Stimulated activated CD8-positive, alpha-beta memory T cell treated with anti-CD3 and anti-CD28 coated beads, Interleukin-12 subunit alpha, Interleukin-12 subunit beta, amount 100 ng/mL, for 4 hours (primary cell): ENCODE data around the gene CCDC167.

Source experiments
- DNase-seq: peaks from one replicate; pipeline ENCODE4 v3.0.0-alpha.2; 2020; ENCODE audit warnings: low read depth

Gene CCDC167

GRCh38 chr6:37489697-37490336 is 9.9 kb downstream of the CCDC167 start:
- DNase-seq: no peak

DNA sequence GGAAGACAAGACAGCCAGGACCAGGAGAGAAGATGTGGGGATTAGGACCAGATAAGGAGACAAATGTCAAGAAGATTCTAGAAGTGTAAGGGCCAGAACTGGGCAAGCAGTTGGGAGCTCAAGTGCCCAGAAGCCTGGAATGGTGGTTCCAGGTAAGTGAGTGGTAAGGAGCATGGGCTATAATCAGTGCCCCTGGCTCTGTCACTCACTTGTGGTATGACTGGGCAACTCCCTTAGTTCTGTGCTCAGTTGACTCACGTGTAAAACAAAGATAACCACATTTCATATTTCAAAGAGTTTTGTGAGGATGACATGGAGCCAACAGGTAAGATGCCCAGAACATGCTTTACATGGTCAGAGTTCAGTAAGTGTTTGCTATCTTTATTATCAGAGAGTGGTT is 11.2 kb downstream of the CCDC167 start:
- DNase-seq: no peak

DNA sequence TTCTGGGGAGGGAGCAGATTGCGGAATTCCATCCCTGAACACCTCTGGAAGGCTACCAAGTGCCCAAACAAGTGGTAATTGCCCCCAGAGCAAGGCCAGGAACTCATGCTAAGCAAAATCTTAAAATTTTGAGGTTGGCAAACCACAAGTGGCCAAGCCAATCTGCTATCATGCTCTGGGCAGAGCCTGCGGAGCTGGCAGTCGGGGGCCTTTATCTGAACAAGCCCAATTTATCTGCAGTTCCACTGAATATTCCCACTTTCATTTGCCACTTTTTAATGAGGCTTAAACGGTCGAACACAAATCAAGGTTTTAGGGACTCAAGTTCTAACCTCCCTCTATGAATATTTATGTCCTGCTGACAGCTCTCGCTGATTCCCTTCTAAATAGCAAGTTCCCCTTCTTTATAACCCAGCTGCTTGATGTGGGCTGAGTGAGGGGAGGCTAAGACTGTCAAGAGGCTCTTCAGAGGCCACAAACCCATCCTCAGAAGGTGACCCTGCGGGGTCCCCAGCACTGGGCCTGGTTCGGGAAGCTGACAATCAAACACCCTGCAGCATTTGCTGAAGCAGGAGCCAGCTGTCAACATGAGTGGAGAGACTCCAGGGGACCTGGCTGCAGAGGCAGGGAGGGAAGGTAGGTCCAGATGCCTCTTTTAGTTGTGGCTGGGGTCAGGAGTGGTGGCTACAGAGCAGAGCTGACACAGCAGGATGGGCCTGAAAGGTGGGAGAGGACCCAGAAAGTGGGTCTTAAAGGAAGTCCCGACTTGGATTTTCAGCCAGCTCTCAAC is 11.9 kb downstream of the CCDC167 start:
- no peak for DNase-seq

- no peak for DNase-seq
Observed at GRCh38 chr6:37486121-37486839, 13.4 kb downstream of the CCDC167 start.

- DNase-seq: no peak
Observed at GRCh38 chr6:37485291-37485702, 14.4 kb downstream of the CCDC167 start.

- DNase-seq: no peak
Observed at GRCh38 chr6:37484786-37485170, 14.9 kb downstream of the CCDC167 start.

DNA sequence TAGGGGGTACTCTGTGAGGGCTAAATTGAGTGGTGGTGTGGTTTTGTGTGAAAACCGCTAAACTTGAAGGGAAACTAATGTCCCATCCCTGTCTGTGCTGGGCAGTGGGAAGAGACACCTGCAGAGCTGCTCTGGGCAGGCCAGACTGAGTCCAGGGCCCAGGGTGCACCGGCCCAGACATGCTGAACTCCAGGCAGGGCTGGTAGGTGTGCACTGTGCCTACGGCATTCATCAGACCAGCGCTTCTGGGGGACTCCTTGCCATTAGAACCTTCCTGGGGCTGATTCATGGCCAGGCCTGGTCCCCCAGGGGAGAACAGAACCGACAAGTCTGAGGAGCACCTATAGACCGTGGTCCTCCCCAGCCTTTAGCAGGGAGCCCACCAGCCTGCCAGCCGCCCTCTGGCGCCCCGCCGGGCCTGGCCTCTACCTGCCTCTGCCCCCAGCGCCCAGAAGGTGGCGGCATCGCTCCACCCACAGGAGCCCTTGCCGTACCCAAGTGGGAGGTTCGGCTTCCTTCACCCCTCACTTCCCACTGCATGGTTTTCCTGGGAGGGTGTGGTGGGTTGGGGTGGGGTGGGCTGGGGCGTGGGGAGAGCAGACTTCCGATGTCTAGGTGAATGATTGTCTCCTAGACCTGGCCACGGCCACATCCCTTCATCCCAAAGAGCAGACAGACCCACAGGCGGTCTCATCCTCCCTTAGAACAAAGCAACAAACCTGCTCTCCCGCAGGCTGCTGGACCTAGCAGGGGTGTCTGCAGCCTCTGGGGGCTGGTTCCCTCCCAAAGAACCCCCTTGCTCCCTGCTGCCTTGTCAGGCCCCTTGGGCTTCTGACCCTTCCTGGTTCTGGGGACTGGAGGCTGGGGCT is 15.5 kb downstream of the CCDC167 start:
- peak; percentile 63 for DNase-seq

DNA sequence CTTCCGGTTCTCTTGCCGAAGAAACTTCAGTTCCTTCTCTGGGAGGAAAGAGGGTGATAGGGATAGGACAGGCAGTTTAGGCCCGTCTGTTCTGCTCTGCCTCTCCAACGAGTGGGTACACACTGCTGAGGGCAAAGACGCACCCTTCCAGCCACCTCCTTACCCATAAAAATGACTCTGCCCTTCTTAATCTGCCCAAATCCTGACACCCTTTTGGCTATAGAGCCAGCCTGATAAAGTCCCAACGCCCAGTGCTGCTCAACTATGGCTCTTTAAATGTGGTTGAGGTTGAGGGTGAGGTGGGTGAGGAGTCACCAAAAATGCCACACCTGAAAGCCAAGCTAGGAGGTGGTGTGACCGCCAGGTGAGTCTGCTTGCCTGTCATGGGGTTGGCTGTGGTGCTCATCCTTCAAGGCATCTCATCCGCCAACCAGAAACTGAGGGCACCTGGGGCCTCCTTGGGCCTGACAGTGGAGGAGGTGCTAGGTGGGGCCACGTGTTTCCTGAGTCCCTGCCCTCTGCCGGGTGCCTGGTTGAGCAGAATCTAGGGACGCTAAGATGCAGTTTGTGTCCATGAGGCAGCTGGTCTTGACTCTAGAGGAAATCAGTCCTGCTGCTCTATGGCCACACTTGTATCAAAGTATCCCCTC is 16.3 kb downstream of the CCDC167 start:
- no peak for DNase-seq

GRCh38 chr6:37482606-37483251 is 17.0 kb downstream of the CCDC167 start:
- no peak for DNase-seq

DNA sequence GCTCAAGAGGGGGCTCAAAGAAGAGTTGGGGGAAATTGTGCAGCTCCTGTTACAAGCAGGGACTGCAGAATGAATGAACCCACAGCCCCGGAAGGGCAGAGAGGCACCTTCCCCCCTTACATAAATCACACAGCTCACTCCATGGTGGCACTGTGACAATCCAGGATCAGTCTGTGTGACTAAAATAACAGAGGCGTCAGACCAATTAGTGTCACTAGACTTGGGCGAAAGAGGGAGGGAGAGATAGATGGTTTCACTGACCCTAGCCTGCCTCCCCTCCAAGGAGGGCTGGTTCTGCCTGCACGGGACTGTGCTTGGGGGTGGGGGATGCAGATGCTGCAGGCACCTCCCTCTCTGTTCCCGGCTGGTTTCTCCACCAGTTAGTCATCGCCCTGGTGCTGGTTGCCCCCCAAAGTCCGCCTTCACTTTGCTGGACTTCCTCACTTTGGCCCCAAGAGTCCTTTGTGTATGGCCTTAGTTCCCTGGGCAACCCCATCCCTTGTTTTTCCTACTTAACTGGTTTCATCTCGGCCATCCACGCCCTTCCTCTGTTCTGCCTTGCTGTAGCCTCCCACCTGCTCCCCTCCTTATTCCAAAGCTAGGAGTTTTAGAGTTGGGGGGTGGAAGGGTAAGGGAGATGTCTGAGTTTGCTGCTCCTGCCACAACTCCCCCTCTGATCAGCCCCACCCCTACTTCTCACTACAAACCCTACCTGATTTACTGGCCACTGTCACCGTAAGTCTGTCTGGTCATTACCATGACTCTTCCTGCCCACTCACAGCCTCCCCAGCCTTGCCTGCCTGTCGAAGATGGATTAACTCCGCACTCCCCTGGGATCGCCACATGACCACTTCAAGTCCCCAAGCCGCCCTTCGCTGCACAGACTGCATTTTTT is 17.7 kb downstream of the CCDC167 start:
- no peak for DNase-seq

DNA sequence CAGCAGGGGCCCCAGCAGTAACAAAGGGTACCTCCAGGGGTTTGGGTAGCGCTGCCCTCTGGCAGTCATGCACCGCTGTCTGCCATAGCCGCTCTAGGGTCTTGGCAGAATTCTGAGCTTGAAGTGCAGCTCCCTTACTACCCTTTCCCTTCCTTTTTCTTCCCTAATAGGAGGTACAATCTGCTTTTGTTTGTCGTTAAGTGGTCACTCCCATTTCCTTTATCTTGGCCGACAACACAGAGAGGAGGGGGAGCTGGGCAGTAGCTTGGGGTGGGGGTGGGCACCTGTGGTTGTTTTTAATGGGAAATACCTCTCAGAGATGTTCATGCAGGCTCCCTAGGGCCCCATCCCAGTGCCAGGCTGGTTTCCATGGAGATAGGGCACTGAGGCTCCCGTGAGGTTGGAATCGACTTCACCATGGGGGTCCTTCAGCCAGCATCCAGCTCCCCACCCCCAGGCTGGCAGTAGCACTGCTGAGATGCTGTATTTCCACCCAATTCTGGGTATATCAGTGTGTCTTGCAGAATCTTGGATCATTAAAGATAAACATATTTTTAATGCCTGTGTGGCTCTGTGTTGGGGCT is 18.6 kb downstream of the CCDC167 start:
- DNase-seq: no peak

- no peak for DNase-seq
Observed at GRCh38 chr6:37480118-37480736, 19.5 kb downstream of the CCDC167 start.

DNA sequence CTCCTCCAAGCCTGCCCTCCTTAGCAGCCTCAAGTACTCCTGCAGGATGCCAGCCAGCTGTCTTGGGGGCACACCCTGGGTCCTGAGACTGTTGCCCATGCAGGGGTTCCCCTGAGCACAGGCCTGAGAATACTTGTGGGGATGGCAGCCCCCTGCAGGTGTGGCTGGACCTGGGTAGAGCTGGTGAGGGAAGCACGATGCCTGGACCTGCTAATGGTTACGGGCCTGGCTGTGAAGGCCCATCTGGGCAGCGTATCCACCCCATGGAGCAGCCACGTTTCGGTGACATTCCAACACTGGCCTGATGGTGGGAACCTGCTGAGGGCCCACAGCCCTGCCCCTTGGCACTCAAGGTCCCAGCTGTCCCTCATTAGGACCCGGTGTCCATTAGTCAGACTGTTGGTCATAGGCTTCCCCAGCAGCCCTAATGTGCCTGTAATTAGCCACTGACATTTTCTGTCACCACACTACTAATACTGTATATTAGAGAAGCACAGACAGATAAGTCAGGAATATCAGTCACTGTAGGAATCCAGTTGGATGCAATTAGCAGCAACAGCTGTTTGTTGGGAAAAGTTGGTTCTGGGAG is 20.3 kb downstream of the CCDC167 start:
- DNase-seq: no peak

DNA sequence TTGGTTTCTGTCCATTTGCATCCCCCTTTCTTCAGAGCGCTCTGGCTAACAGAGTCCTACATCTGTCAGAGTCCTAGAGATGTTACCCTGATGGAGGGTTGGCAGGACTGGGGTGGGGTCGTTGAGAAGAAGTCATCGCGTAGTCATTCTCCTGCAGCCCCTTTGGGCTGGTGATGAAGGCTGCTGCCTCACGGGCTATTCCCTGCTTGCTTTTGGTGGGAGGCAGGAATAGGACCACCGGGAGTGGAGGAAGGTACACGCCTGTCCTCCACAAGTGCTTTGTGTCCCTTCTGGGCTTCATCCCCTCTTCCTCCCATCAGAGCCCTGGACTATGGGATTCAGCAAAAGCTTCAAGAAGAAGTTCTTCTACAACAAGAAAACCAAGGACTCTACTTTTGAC is 20.9 kb downstream of the CCDC167 start:
- no peak for DNase-seq

- no peak for DNase-seq
Observed at GRCh38 chr6:37477656-37478435, 21.8 kb downstream of the CCDC167 start.

GRCh38 chr6:37477191-37477590 is 22.5 kb downstream of the CCDC167 start:
- DNase-seq: no peak

DNA sequence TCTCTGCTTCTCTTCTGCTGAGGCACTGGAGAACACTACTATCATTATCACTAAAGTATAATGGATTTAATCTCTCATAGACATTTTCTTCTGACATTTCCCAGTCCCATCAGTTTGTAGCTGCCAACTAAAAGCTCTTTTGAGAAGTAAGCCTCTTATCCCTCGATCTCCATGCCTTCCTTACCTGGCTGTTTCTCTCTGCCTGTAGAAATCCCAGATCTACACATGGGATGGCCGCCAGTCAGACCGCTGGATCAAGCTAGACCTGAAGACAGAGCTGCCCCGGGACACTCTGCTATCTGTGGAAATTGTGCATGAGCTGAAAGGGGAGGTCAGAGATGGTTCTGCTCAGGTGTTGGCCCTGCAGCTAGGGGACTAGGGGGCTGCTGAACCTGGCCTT is 25.4 kb downstream of the CCDC167 start:
- no peak for DNase-seq
